Measurements from ENCODE around the gene CEACAM7.

Gene CEACAM7

GRCh38 chr19:41700381-41701195 lies 12.5 kb upstream of the CEACAM7 start:
- no peak for DNase-seq (ENCODE audit: low read depth)

GRCh38 chr19:41699968-41700323 lies 11.9 kb upstream of the CEACAM7 start:
- no peak for DNase-seq (ENCODE audit: low read depth)

- no peak for DNase-seq (ENCODE audit: low read depth)
These were observed 11.3 kb upstream of the CEACAM7 start for GRCh38 chr19:41699231-41699967.

GRCh38 chr19:41698746-41699230 lies 10.7 kb upstream of the CEACAM7 start:
- no peak for DNase-seq (ENCODE audit: low read depth)

GRCh38 chr19:41697198-41697855 lies 9.3 kb upstream of the CEACAM7 start:
- DNase-seq (ENCODE audit: low read depth): no peak

GRCh38 chr19:41696402-41697197 lies 8.5 kb upstream of the CEACAM7 start:
- no peak for DNase-seq (ENCODE audit: low read depth)

GRCh38 chr19:41695745-41696144 lies 7.7 kb upstream of the CEACAM7 start:
- DNase-seq (ENCODE audit: low read depth): no peak

GRCh38 chr19:41694831-41695635 lies 7.0 kb upstream of the CEACAM7 start:
- no peak for DNase-seq (ENCODE audit: low read depth)

- DNase-seq (ENCODE audit: low read depth): no peak
These were observed 6.1 kb upstream of the CEACAM7 start for GRCh38 chr19:41694196-41694595.

GRCh38 chr19:41691268-41691970 lies 3.3 kb upstream of the CEACAM7 start:
- no peak for DNase-seq (ENCODE audit: low read depth)

- no peak for DNase-seq (ENCODE audit: low read depth)
These were observed 2.7 kb upstream of the CEACAM7 start for GRCh38 chr19:41690801-41691065.

- DNase-seq (ENCODE audit: low read depth): no peak
These were observed 2.1 kb upstream of the CEACAM7 start for GRCh38 chr19:41689993-41690800.

GRCh38 chr19:41688687-41689086 lies 617 bp upstream of the CEACAM7 start:
- DNase-seq (ENCODE audit: low read depth): no peak

- no peak for DNase-seq (ENCODE audit: low read depth)
These were observed 651 bp downstream of the CEACAM7 start for GRCh38 chr19:41687419-41687818.

- DNase-seq (ENCODE audit: low read depth): no peak
These were observed 5.6 kb downstream of the CEACAM7 start for GRCh38 chr19:41682437-41682836.

- no peak for DNase-seq (ENCODE audit: low read depth)
These were observed 16.6 kb downstream of the CEACAM7 start for GRCh38 chr19:41671486-41671885.

- DNase-seq (ENCODE audit: low read depth): no peak
These were observed 17.3 kb downstream of the CEACAM7 start for GRCh38 chr19:41670755-41671154.

GRCh38 chr19:41668315-41668714 lies 19.8 kb downstream of the CEACAM7 start:
- no peak for DNase-seq (ENCODE audit: low read depth)

GRCh38 chr19:41666075-41666474 lies 22.0 kb downstream of the CEACAM7 start:
- no peak for DNase-seq (ENCODE audit: low read depth)

GRCh38 chr19:41657157-41657556 lies 30.9 kb downstream of the CEACAM7 start:
- no peak for DNase-seq (ENCODE audit: low read depth)

All from stimulated activated CD8-positive, alpha-beta memory T cell treated with anti-CD3 and anti-CD28 coated beads, Interleukin-15, amount 100 ng/mL, for 1 hour (primary cell).